CD4-positive, CD25-positive, alpha-beta regulatory T cell (primary cell): Measurements from ENCODE around the gene TTC28. TPM values are rescaled to one million over a fixed set of nuclear protein-coding genes. Genes with fewer than 3 reads are reported as not detected.
"Not testable (repeated sequence)": the region's sequence is repeated elsewhere in the genome, so short reads cannot be mapped to it uniquely, and the experiment has no call there.

ENCODE experiments used
- ATAC-seq, 2 donors: fragments of 150-1000 bp; cut with Tn5 transposase; one replicate each; pipeline ENCODE4 v1.10.0; 2021; ENCODE audit warnings: low read depth in 2 of 2, moderate number of reproducible peaks in 2 of 2, moderate library complexity in 1 of 2
- DNase-seq, 3 donors: peaks; one replicate each; pipeline versions ENCODE4 v3.0.0 to v3.0.0-alpha.2; 2012 to 2022; ENCODE audit warnings: mixed read lengths in 1 of 3
- H3K27ac ChIP-seq: one replicate; pipeline ENCODE4 v1.7.0; 2013; ENCODE audit warnings: mild to moderate bottlenecking, low read length; ENCODE audit not compliant: insufficient read depth, poor library complexity, severe bottlenecking
- H3K27me3 ChIP-seq: one replicate; pipeline ENCODE4 v1.7.0; 2013; ENCODE audit warnings: low read length; ENCODE audit not compliant: control insufficient read depth, insufficient read depth
- H3K36me3 ChIP-seq: one replicate; pipeline ENCODE4 v1.7.0; 2013; ENCODE audit warnings: mild to moderate bottlenecking, low read length, moderate library complexity; ENCODE audit not compliant: control insufficient read depth, insufficient read depth
- H3K4me1 ChIP-seq: 2 replicates; pipeline ENCODE4 v1.7.0; 2013; ENCODE audit warnings: mild to moderate bottlenecking, low read length; ENCODE audit not compliant: insufficient read depth, control insufficient read depth, poor library complexity, severe bottlenecking
- H3K4me3 ChIP-seq: one replicate; pipeline ENCODE4 v1.7.0; 2013; ENCODE audit warnings: low read depth, mild to moderate bottlenecking, low read length, moderate library complexity
- H3K9me3 ChIP-seq, 2 experiments: 1 replicate in 1 of 2; 2 replicates in 1 of 2; pipeline ENCODE4 v1.7.0; 2013; ENCODE audit warnings: low read length in 2 of 2, mild to moderate bottlenecking in 1 of 2, moderate library complexity in 1 of 2; ENCODE audit not compliant: control insufficient read depth in 2 of 2
- H3K27ac Mint-ChIP-seq, 3 donors: one replicate each; pipeline ENCODE4 v1.8.0; 2020 to 2022; ENCODE audit warnings: mild to moderate bottlenecking in 3 of 3, mixed read lengths in 3 of 3, moderate library complexity in 2 of 3
- H3K27me3 Mint-ChIP-seq: one replicate; pipeline ENCODE4 v1.8.0; 2022; ENCODE audit warnings: mild to moderate bottlenecking, mixed read lengths
- H3K36me3 Mint-ChIP-seq: one replicate; pipeline ENCODE4 v1.8.0; 2020; ENCODE audit warnings: mixed read lengths
- H3K4me1 Mint-ChIP-seq, 4 donors: one replicate each; pipeline ENCODE4 v1.8.0; 2020 to 2022; ENCODE audit warnings: mixed read lengths in 4 of 4, mild to moderate bottlenecking in 1 of 4
- H3K4me3 Mint-ChIP-seq, 4 donors: one replicate each; pipeline ENCODE4 v1.8.0; 2020 to 2022; ENCODE audit warnings: mild to moderate bottlenecking in 4 of 4, mixed read lengths in 4 of 4, moderate library complexity in 3 of 4
- H3K9me3 Mint-ChIP-seq, 7 donors: one replicate each; pipeline ENCODE4 v1.8.0; 2020 to 2022; ENCODE audit warnings: mixed read lengths in 7 of 7, mild to moderate bottlenecking in 3 of 7, moderate library complexity in 2 of 7
- polyA plus RNA-seq, 4 donors: library from polyadenylated mRNA; unstranded; fragments of 300-500 nt; fragmentation: Illumina TruSeq; gene quantifications; one replicate each; pipeline ENCODE4 v1.2.3, GENCODE V29; 2021
- total RNA-seq: library from RNA; stranded (reverse); gene quantifications from one replicate; pipeline ENCODE4 v1.2.3, GENCODE V29; 2022

The TTC28 gene
- total and polyA plus RNA-seq, 5 donors from 2014 or later = 0.02 to 2.7 (median 0.28) TPM; not detected in 1

GRCh38 chr22:28670756-28671155 is 8.9 kb downstream of the TTC28 start:
- no peak overlapping the region for H3K27ac ChIP-seq
- DNase-seq (no peak), ATAC-seq (no peak)
- peaks cover 23% of the 10 kb centered on the region for H3K4me1 ChIP-seq
- Mint-ChIP-seq H3K4me3 (no peak overlapping the region), H3K4me1 (peaks cover 12 to 29% (median 20%) of the 10 kb centered on the region in 4 donors), H3K9me3 (peaks cover 1 to 8% (median 3%) of the 10 kb centered on the region in 7 donors), H3K27me3 (peaks cover 40% of the 10 kb centered on the region), H3K36me3 (peaks cover 3% of the 10 kb centered on the region), H3K27ac (no peak overlapping the region)
- H3K36me3 ChIP-seq = no peaks in the 10 kb centered on the region
- peaks cover 4 to 5% of the 10 kb centered on the region in 2 experiments for H3K9me3 ChIP-seq
- peaks cover 25% of the 10 kb centered on the region for H3K27me3 ChIP-seq
- no peak overlapping the region for H3K4me3 ChIP-seq

GRCh38 chr22:28670161-28670560 is 9.5 kb downstream of the TTC28 start:
- no peak for DNase-seq
- ATAC-seq = no peak
- Histone ChIP-seq H3K4me1 (peaks cover 20% of the 10 kb centered on the region), H3K27ac (no peak overlapping the region), H3K36me3 (no peaks in the 10 kb centered on the region), H3K4me3 (no peak overlapping the region), H3K9me3 (peaks cover 4 to 5% of the 10 kb centered on the region in 2 experiments), H3K27me3 (peaks cover 22% of the 10 kb centered on the region)
- Mint-ChIP-seq H3K27ac (no peak overlapping the region), H3K27me3 (peaks cover 34% of the 10 kb centered on the region), H3K9me3 (peaks cover 1 to 8% (median 3%) of the 10 kb centered on the region in 7 donors), H3K36me3 (peaks cover 3% of the 10 kb centered on the region), H3K4me1 (peaks cover 12 to 27% (median 20%) of the 10 kb centered on the region in 4 donors), H3K4me3 (no peak overlapping the region)

GRCh38 chr22:28669387-28669786 is 10.3 kb downstream of the TTC28 start:
- no peak overlapping the region for H3K4me3 ChIP-seq
- peaks cover 12 to 19% (median 15%) of the 10 kb centered on the region in 4 donors for H3K4me1 Mint-ChIP-seq
- DNase-seq = no peak

GRCh38 chr22:28663569-28663942 is 16.1 kb downstream of the TTC28 start:
- H3K36me3 Mint-ChIP-seq, H3K27me3 Mint-ChIP-seq, H3K27ac Mint-ChIP-seq, H3K4me1 ChIP-seq, H3K4me1 Mint-ChIP-seq, H3K9me3 ChIP-seq, H3K4me3 ChIP-seq, ATAC-seq, DNase-seq, H3K27me3 ChIP-seq, H3K9me3 Mint-ChIP-seq, H3K4me3 Mint-ChIP-seq, H3K36me3 ChIP-seq, H3K27ac ChIP-seq: not testable (repeated sequence)

More at GRCh38 chr22:28669387-28669786, 10.3 kb downstream of the TTC28 start:
- Mint-ChIP-seq H3K27ac (no peak overlapping the region), H3K36me3 (peaks cover 3% of the 10 kb centered on the region), H3K4me3 (no peak overlapping the region), H3K9me3 (peaks cover 1 to 8% (median 3%) of the 10 kb centered on the region in 7 donors), H3K27me3 (peaks cover 26% of the 10 kb centered on the region)
- Histone ChIP-seq H3K36me3 (no peaks in the 10 kb centered on the region), H3K27me3 (peaks cover 16% of the 10 kb centered on the region), H3K9me3 (peaks cover 4 to 5% of the 10 kb centered on the region in 2 experiments), H3K27ac (no peak overlapping the region), H3K4me1 (peaks cover 12% of the 10 kb centered on the region)
- no peak for ATAC-seq

- peaks cover 24% of the 10 kb centered on the region for H3K27me3 ChIP-seq
- H3K36me3 Mint-ChIP-seq = no peaks in the 10 kb centered on the region
- no peaks in the 10 kb centered on the region for H3K4me1 ChIP-seq
- DNase-seq = no peak
- no peak overlapping the region for H3K4me3 ChIP-seq
- peaks cover 38% of the 10 kb centered on the region for H3K27me3 Mint-ChIP-seq
- no peak overlapping the region for H3K27ac Mint-ChIP-seq
- no peak overlapping the region for H3K27ac ChIP-seq
- H3K36me3 ChIP-seq = no peaks in the 10 kb centered on the region
- H3K4me3 Mint-ChIP-seq = no peak overlapping the region
- no peaks in the 10 kb centered on the region for H3K4me1 Mint-ChIP-seq
- H3K9me3 Mint-ChIP-seq = peaks cover 0 to 8% (median 0%) of the 10 kb centered on the region in 7 donors
- no peaks in the 10 kb centered on the region for H3K9me3 ChIP-seq
- ATAC-seq = no peak
Observed at GRCh38 chr22:28658448-28658847, 21.2 kb downstream of the TTC28 start.

GRCh38 chr22:28656181-28656580 is 23.5 kb downstream of the TTC28 start:
- Histone ChIP-seq H3K4me1 (no peaks in the 10 kb centered on the region), H3K27me3 (peaks cover 22% of the 10 kb centered on the region), H3K9me3 (peaks cover 0 to 4% of the 10 kb centered on the region in 2 experiments), H3K4me3 (no peak overlapping the region), H3K36me3 (no peaks in the 10 kb centered on the region), H3K27ac (no peak overlapping the region)
- no peak overlapping the region for H3K27ac Mint-ChIP-seq
- DNase-seq = no peak
- no peak overlapping the region for H3K4me3 Mint-ChIP-seq
- H3K4me1 Mint-ChIP-seq = no peaks in the 10 kb centered on the region
- peaks cover 46% of the 10 kb centered on the region for H3K27me3 Mint-ChIP-seq
- peaks cover 0 to 5% (median 0%) of the 10 kb centered on the region in 7 donors for H3K9me3 Mint-ChIP-seq
- H3K36me3 Mint-ChIP-seq = no peaks in the 10 kb centered on the region
- ATAC-seq = no peak

- Mint-ChIP-seq H3K27me3 (peaks cover 53% of the 10 kb centered on the region), H3K9me3 (peaks cover 0 to 5% (median 0%) of the 10 kb centered on the region in 7 donors)
- peaks cover 13% of the 10 kb centered on the region for H3K27me3 ChIP-seq
Observed at GRCh38 chr22:28650463-28650862, 29.2 kb downstream of the TTC28 start.

GRCh38 chr22:28648792-28649191 is 30.8 kb downstream of the TTC28 start:
- DNase-seq (no peak), ATAC-seq (no peak)
- Histone ChIP-seq H3K4me1 (no peaks in the 10 kb centered on the region), H3K27me3 (peaks cover 4% of the 10 kb centered on the region), H3K27ac (no peak overlapping the region), H3K4me3 (no peak overlapping the region), H3K36me3 (no peaks in the 10 kb centered on the region), H3K9me3 (peaks cover 0 to 4% of the 10 kb centered on the region in 2 experiments)
- peaks cover 43% of the 10 kb centered on the region for H3K27me3 Mint-ChIP-seq
- no peak overlapping the region for H3K27ac Mint-ChIP-seq
- peaks cover 0 to 5% (median 0%) of the 10 kb centered on the region in 7 donors for H3K9me3 Mint-ChIP-seq
- H3K4me1 Mint-ChIP-seq = no peaks in the 10 kb centered on the region
- H3K36me3 Mint-ChIP-seq = no peaks in the 10 kb centered on the region
- H3K4me3 Mint-ChIP-seq = no peak overlapping the region

More at GRCh38 chr22:28650463-28650862, 29.2 kb downstream of the TTC28 start:
- no peaks in the 10 kb centered on the region for H3K4me1 Mint-ChIP-seq
- ATAC-seq = no peak
- H3K4me3 Mint-ChIP-seq = no peak overlapping the region
- Histone ChIP-seq H3K27ac (no peak overlapping the region), H3K9me3 (peaks cover 0 to 4% of the 10 kb centered on the region in 2 experiments), H3K4me1 (no peaks in the 10 kb centered on the region), H3K36me3 (no peaks in the 10 kb centered on the region), H3K4me3 (no peak overlapping the region)
- H3K27ac Mint-ChIP-seq = no peak overlapping the region
- DNase-seq = no peak
- H3K36me3 Mint-ChIP-seq = no peaks in the 10 kb centered on the region
